ENCODE data around the gene SLC39A9.

The SLC39A9 gene

DNA sequence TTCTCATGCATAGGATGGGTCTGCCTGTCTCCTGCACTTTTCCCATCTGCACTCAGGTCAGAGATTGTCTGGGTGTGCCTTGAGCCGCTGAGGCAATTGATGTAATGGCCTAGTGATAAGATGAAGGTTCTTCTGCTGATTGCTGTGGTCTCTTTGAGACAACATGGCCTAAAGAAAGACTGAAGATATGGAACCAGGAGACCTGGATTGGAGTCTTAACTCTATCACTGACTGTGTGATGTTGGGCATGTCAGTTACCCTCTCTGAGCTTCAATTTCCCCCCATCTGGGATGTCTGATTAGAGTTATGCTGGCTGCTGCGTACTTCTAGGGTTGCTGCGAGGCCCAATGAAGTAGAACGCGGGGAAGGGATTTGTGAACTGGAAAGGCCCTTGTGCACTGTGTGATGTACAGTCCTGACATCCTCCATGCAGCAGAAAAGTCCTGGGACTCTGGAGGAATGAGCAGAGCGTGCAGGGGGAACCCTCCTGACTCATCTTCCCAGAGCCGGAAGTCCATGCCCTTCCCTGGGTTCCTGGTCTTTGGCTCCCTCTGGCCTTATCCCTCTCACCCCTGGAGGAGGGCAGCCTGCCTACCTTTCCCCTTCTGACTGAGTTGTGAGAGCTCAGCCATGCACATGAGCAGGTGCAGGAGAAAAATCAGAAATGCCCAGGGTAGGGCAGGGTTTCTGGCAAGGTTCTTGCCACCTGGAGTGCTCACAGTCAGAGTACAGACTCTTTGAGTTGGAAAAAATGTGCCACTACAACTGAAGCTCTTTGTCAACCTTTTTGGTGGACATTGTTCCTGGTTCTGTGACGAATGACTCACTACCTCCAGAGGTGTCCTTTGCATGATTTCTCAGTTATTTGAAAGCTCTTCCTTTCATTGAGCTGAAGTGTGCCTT lies 107.1 kb downstream of the SLC39A9 start:
- no peak for DNase-seq

- no peak for DNase-seq
Observed at GRCh38 chr14:69506241-69506595, 107.7 kb downstream of the SLC39A9 start.

All from GF-D8 (cell line).